Esophagus muscularis mucosa (tissue), 3 donors: ENCODE results near the gene PC.

ENCODE experiments used
- CTCF ChIP-seq, 3 experiments: fragments of 200-600 bp in 2 of 3; fragments of 450-650 bp in 1 of 3; sonication (generic) in 2 of 3; IDR thresholded peaks; one replicate each; pipeline ENCODE4 v1.5.1; 2017 to 2019; ENCODE audit warnings: antibody characterized with exemption in 3 of 3, mild to moderate bottlenecking in 2 of 3, moderate library complexity in 1 of 3
- POLR2A ChIP-seq: fragments of 450-650 bp; IDR thresholded peaks from one replicate; pipeline ENCODE4 v1.6.1; 2017; ENCODE audit warnings: antibody characterized with exemption, moderate library complexity, mild to moderate bottlenecking, low read depth
- POLR2AphosphoS5 ChIP-seq, 2 donors: sonication (generic); formaldehyde crosslinking; IDR thresholded peaks; one replicate each; pipeline ENCODE4 v1.6.1; 2017; ENCODE audit warnings: antibody characterized with exemption in 2 of 2

GRCh38 chr11:66814678-66815077 is 143.5 kb downstream of the PC start:
- no peak for TF ChIP-seq CTCF (IDR thresholded peaks at IDR 0.05)
- TF ChIP-seq POLR2A, result no peak
- TF ChIP-seq POLR2AphosphoS5 (IDR thresholded peaks at IDR 0.05), result no peak
